GM12878 (cell line): Measurements from ENCODE around the gene SELENOS. TPM values are rescaled to one million over a fixed set of nuclear protein-coding genes. Genes with fewer than 3 reads are reported as not detected.

ENCODE experiments used
- ATAC-seq: fragments of 200-7000 bp; cut with Tn5 transposase; 3 replicates; pipeline ENCODE4 v1.9.1; 2020; ENCODE audit warnings: mild to moderate bottlenecking, moderate library complexity
- BruUV-seq: library from RNA; stranded (reverse); fragments of 400-500 nt; replicated peaks from 2 replicates; lab custom pipeline; 2021; lab: Mats Ljungman, UMichigan
- CTCF ChIA-PET: fragments of 300-600 bp; sonication (Branson Sonifier 250); formaldehyde crosslinking; extraction: SDS; loops from one replicate; lab custom pipeline; 2021; ENCODE audit warnings: inconsistent platforms; lab: Yijun Ruan, JAX
- POLR2A ChIA-PET: fragments of 350-600 bp; formaldehyde crosslinking; extraction: SDS; loops from one replicate; lab custom pipeline; 2021; ENCODE audit warnings: inconsistent platforms; lab: Charles Lee
- RAD21 ChIA-PET: fragments of 300-600 bp; sonication (Branson Sonifier 250); formaldehyde crosslinking; loops from one replicate; lab custom pipeline; 2023; ENCODE audit warnings: antibody characterized with exemption; ENCODE audit not compliant: unreplicated experiment; lab: Charles Lee
- SMC1A ChIA-PET: fragments of 300-600 bp; sonication (Branson Sonifier 250); formaldehyde crosslinking; loops from one replicate; lab custom pipeline; 2023; ENCODE audit not compliant: unreplicated experiment, uncharacterized antibody; lab: Charles Lee
- DNase-seq: peaks from one replicate; pipeline ENCODE4 v3.0.0-alpha.2; 2011; ENCODE audit warnings: low read depth, low spot score
- FAIRE-seq: peaks from 3 replicates; lab custom pipeline; 2011; peaks lifted over from hg19 to GRCh38; lab: Jason Lieb, UNC
- H2AFZ ChIP-seq: 2 replicates; pipeline ENCODE4 v1.6.0; 2011; ENCODE audit warnings: low read depth, low read length, control low read depth; ENCODE audit not compliant: control insufficient read depth
- H3K27ac ChIP-seq: 2 replicates; pipeline ENCODE4 v1.5.1; 2011; ENCODE audit warnings: control low read depth; ENCODE audit not compliant: control insufficient read depth, insufficient read depth
- H3K27me3 ChIP-seq, 2 experiments: replicated peaks in 1 of 2; 2 replicates each; pipeline versions ENCODE4 v1.6.0 to v1.6.1; 2011; ENCODE audit warnings: low read length in 1 of 2; ENCODE audit not compliant: control insufficient read depth in 2 of 2, insufficient read depth in 2 of 2
- H3K36me3 ChIP-seq, 2 experiments: 2 replicates each; pipeline ENCODE4 v1.5.1; 2011; ENCODE audit warnings: low read length in 1 of 2; ENCODE audit not compliant: control insufficient read depth in 2 of 2, insufficient read depth in 2 of 2
- H3K4me1 ChIP-seq: 2 replicates; pipeline ENCODE4 v1.6.1; 2011; ENCODE audit warnings: mild to moderate bottlenecking, low read length, moderate library complexity, mixed read lengths; ENCODE audit not compliant: control insufficient read depth, insufficient read depth
- H3K4me2 ChIP-seq: 2 replicates; pipeline ENCODE4 v1.6.0; 2011; ENCODE audit warnings: control low read depth; ENCODE audit not compliant: control insufficient read depth, insufficient read depth
- H3K4me3 ChIP-seq: fragments of 200-600 bp; sonication (generic); 2 replicates; pipeline ENCODE4 v1.5.1; 2016
- H3K79me2 ChIP-seq: 2 replicates; pipeline ENCODE4 v1.6.0; 2011; ENCODE audit warnings: low read length; ENCODE audit not compliant: control insufficient read depth, insufficient read depth
- H3K9ac ChIP-seq: 2 replicates; pipeline ENCODE4 v1.8.0; 2011; ENCODE audit warnings: low read length, control low read depth, mixed read lengths; ENCODE audit not compliant: control insufficient read depth, insufficient read depth
- H3K9me3 ChIP-seq: replicated peaks from 3 replicates; pipeline ENCODE4 v1.5.1; 2011; ENCODE audit warnings: mild to moderate bottlenecking, low read length; ENCODE audit not compliant: control insufficient read depth, insufficient read depth
- H4K20me1 ChIP-seq: 2 replicates; pipeline ENCODE4 v1.6.0; 2011; ENCODE audit not compliant: control insufficient read depth, insufficient read depth
- CBX5 ChIP-seq: sonication (generic); IDR thresholded peaks from 2 replicates; pipeline ENCODE4 v1.6.1; 2016; ENCODE audit warnings: low read depth, moderate library complexity, mild to moderate bottlenecking, inconsistent platforms
- CREB1 ChIP-seq: IDR thresholded peaks from 2 replicates; pipeline ENCODE4 v1.6.1; 2012; ENCODE audit warnings: low read depth, mild to moderate bottlenecking, inconsistent platforms
- EP300 ChIP-seq, 2 experiments: fragments of 150-350 bp in 1 of 2; IDR thresholded peaks; 2 replicates each; pipeline ENCODE4 v1.6.1; 2011 to 2012; ENCODE audit warnings: low read depth in 2 of 2, low read length in 2 of 2, borderline replicate concordance in 1 of 2, improper control_type of control experiment in 1 of 2, inconsistent platforms in 1 of 2; ENCODE audit not compliant: control insufficient read depth in 1 of 2
- FOXK2 ChIP-seq: fragments of 450-650 bp; IDR thresholded peaks from 2 replicates; pipeline ENCODE4 v1.6.1; 2017; ENCODE audit warnings: mild to moderate bottlenecking, moderate library complexity
- MYC ChIP-seq: IDR thresholded peaks from 2 replicates; pipeline ENCODE4 v1.6.1; 2011; ENCODE audit warnings: mild to moderate bottlenecking, low read length, moderate library complexity, inconsistent platforms; ENCODE audit not compliant: insufficient read depth, insufficient replicate concordance, insufficient read length, severe bottlenecking
- SREBF1 ChIP-seq: IDR thresholded peaks from 2 replicates; pipeline ENCODE4 v1.6.1; 2012; ENCODE audit warnings: mild to moderate bottlenecking, low read length
- SRF ChIP-seq, 2 experiments: IDR thresholded peaks; 2 replicates each; pipeline ENCODE4 v1.6.1; 2011; ENCODE audit warnings: low read depth in 2 of 2, low read length in 2 of 2, mild to moderate bottlenecking in 1 of 2, moderate library complexity in 1 of 2
- STAT3 ChIP-seq: IDR thresholded peaks from 2 replicates; pipeline ENCODE4 v1.6.1; 2011; ENCODE audit warnings: low read depth, low read length, improper control_type of control experiment
- ZNF207 ChIP-seq: fragments of 450-650 bp; IDR thresholded peaks from 2 replicates; pipeline ENCODE4 v1.6.1; 2014; ENCODE audit warnings: antibody characterized with exemption, mild to moderate bottlenecking, borderline replicate concordance
- WGBS: methylation state at CpG from one replicate; pipeline ENCODE4 v1.1.6; 2016; ENCODE audit warnings: low lambda C conversion rate; ENCODE audit not compliant: insufficient replicate concordance, insufficient coverage; ENCODE audit errors: missing lambda C conversion rate; 5-methylcytosine and 5-hydroxymethylcytosine counted together
- in situ Hi-C: fragments of 300-500 bp; cut with MboI; formaldehyde crosslinking; loops from 9 replicates; pipeline ENCODE4 v1.14.3; 2018; ENCODE audit warnings: mixed read lengths
- intact Hi-C: fragments of 100-400 bp; cut with micrococcal nuclease; formaldehyde crosslinking; loops from one replicate; pipeline ENCODE4 v1.14.2; 2022; ENCODE audit not compliant: unreplicated experiment
- polyA plus RNA-seq, 11 experiments: library from polyadenylated mRNA; depleted of rRNA in 4 of 11; unstranded in 6 of 11; stranded (reverse) in 5 of 11; fragments of >200 nt; fragmentation: Nextera tagmentation in 4 of 11; fragmentation: Illumina TruSeq in 1 of 11; extraction: Ambion mirVana in 4 of 11; extraction: Trizol in 1 of 11; gene quantifications; 1 replicate in 1 of 11; 2 replicates in 10 of 11; pipeline versions ENCODE4 v1.2.1 to v1.2.3, GENCODE V29; 2011 to 2016; ENCODE audit warnings: inconsistent platforms in 2 of 11, missing spikeins in 2 of 11, low read depth in 1 of 11
- total RNA-seq, 4 experiments: library from RNA; depleted of rRNA in 3 of 4; stranded (reverse); fragments of >200 nt in 3 of 4; fragmentation: Illumina TruSeq in 1 of 4; extraction: Trizol in 1 of 4; gene quantifications; 2 replicates each; pipeline versions ENCODE4 v1.2.1 to v1.2.3, GENCODE V29; 2013 to 2021
- TF ChIP-seq, protein P1 (sequence below), 3 experiments: IDR thresholded peaks in 2 of 3; conservative IDR thresholded peaks in 1 of 3; 2 replicates each; pipeline ENCODE4 v1.5.1; 2011; ENCODE audit warnings: low read depth in 3 of 3, low read length in 3 of 3, mild to moderate bottlenecking in 3 of 3, control low read depth in 2 of 3, moderate library complexity in 2 of 3, inconsistent platforms in 1 of 3, mixed read lengths in 1 of 3; ENCODE audit not compliant: control insufficient read depth in 2 of 3, insufficient read depth in 1 of 3; ENCODE audit errors: extremely low read depth in 1 of 3
- TF ChIP-seq, protein P2 (sequence below): IDR thresholded peaks from 2 replicates; pipeline ENCODE4 v1.6.1; 2012; ENCODE audit warnings: low read depth, low read length, improper control_type of control experiment

SELENOS gene
- total and polyA plus RNA-seq, 10 of the 15 experiments (the other 5 are each of a cell fraction or from before 2014, with no cell fraction given), result 25.8 to 90.1 (median 37.3) TPM

DNA sequence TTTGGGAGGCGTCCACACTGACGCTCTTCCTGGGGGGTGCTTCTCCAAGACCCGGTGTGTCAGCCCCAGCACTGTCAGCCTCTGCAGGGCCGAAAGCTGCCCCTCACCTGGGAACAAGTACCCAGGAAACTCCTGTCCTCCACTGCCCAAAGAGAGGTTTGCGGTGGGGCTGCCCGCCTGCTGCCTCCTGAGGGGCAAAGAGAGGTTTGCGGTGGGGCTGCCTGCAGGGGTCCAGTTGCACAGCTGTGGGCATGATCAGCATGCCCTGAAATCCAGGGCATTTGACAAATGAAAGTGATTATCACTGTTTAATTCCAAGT is 32.8 kb upstream of the SELENOS start:
- SMC1A ChIA-PET, result no interaction called here
- CTCF ChIA-PET, result no interaction called here
- TF ChIP-seq ZNF207 (no peak), SRF (IDR thresholded peaks at IDR 0.05; ENCODE audit: low read depth in 2 of 2, low read length in 2 of 2) (no peak), CREB1 (no peak), MYC (no peak), CBX5 (no peak), EP300 (IDR thresholded peaks at IDR 0.05; ENCODE audit: borderline replicate concordance in 1 of 2, control insufficient read depth in 1 of 2, low read depth in 2 of 2, low read length in 2 of 2) (no peak), STAT3 (no peak), SREBF1 (no peak), FOXK2 (no peak)
- TF ChIP-seq, protein P1, sequence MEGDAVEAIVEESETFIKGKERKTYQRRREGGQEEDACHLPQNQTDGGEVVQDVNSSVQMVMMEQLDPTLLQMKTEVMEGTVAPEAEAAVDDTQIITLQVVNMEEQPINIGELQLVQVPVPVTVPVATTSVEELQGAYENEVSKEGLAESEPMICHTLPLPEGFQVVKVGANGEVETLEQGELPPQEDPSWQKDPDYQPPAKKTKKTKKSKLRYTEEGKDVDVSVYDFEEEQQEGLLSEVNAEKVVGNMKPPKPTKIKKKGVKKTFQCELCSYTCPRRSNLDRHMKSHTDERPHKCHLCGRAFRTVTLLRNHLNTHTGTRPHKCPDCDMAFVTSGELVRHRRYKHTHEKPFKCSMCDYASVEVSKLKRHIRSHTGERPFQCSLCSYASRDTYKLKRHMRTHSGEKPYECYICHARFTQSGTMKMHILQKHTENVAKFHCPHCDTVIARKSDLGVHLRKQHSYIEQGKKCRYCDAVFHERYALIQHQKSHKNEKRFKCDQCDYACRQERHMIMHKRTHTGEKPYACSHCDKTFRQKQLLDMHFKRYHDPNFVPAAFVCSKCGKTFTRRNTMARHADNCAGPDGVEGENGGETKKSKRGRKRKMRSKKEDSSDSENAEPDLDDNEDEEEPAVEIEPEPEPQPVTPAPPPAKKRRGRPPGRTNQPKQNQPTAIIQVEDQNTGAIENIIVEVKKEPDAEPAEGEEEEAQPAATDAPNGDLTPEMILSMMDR (IDR thresholded peaks at IDR 0.05 in 2 of 3, conservative IDR thresholded peaks at IDR 0.05 in 1 of 3; ENCODE audit: control insufficient read depth in 2 of 3, extremely low read depth in 1 of 3, insufficient read depth in 1 of 3, low read depth in 3 of 3, low read length in 3 of 3), result no peak
- TF ChIP-seq, protein P2, sequence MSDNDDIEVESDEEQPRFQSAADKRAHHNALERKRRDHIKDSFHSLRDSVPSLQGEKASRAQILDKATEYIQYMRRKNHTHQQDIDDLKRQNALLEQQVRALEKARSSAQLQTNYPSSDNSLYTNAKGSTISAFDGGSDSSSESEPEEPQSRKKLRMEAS, result no peak
- Histone ChIP-seq H3K9me3 (no peaks in the 10 kb centered on the region), H3K9ac (no peak overlapping the region), H3K4me2 (no peak overlapping the region), H4K20me1 (no peaks in the 10 kb centered on the region), H3K27me3 (peaks cover 0 to 1% of the 10 kb centered on the region in 2 experiments; a peak in 2 of 4 replicates), H3K4me1 (no peaks in the 10 kb centered on the region), H3K27ac (no peak overlapping the region), H2AFZ (no peak overlapping the region), H3K79me2 (no peaks in the 10 kb centered on the region), H3K36me3 (no peaks in the 10 kb centered on the region), H3K4me3 (no peak overlapping the region)
- 68% methylated on average over 7 of the region's 7 CpGs for WGBS
- RAD21 ChIA-PET, result no interaction called here
- FAIRE-seq, result no peak
- BruUV-seq, result no TSS peak
- ATAC-seq, result no peak
- POLR2A ChIA-PET, result no interaction called here
- no peak for DNase-seq
- intact Hi-C loops (no loop called here), in situ Hi-C loops (no loop called here)
